GM03348 (cell line): ENCODE measurements around the gene USP26.
"Not testable (repeated sequence)": the region's sequence is repeated elsewhere in the genome, so short reads cannot be mapped to it uniquely, and the experiment has no call there.

Experiments used
- DNase-seq: peaks from one replicate; pipeline ENCODE4 v3.0.0; 2012; ENCODE audit warnings: low spot score

USP26 gene

GRCh38 chrX:133097031-133097430 lies at the start of gene USP26:
Gene USP26 (minus strand): TSS chrX:133097109. CDS start chrX:133028220, 68,889 bp downstream.
- DNase-seq, result no peak

GRCh38 chrX:133134282-133134681 lies 37.4 kb upstream of the USP26 start:
- no peak for DNase-seq

GRCh38 chrX:133120406-133120805 lies 23.5 kb upstream of the USP26 start:
- DNase-seq, result no peak

GRCh38 chrX:133094098-133094731 lies 2.7 kb downstream of the USP26 start:
- no peak for DNase-seq

- no peak for DNase-seq
Observed at GRCh38 chrX:133090236-133090809, 6.6 kb downstream of the USP26 start.

- DNase-seq, result no peak
Observed at GRCh38 chrX:133089411-133089810, 7.5 kb downstream of the USP26 start.

GRCh38 chrX:133085785-133086184 lies 11.1 kb downstream of the USP26 start:
- DNase-seq, result no peak

- not testable (repeated sequence) for DNase-seq
Observed at GRCh38 chrX:133085056-133085455, 11.9 kb downstream of the USP26 start.

GRCh38 chrX:133083899-133084298 lies 13.0 kb downstream of the USP26 start:
- no peak for DNase-seq

- no peak for DNase-seq
Observed at GRCh38 chrX:133081990-133082389, 14.9 kb downstream of the USP26 start.

- DNase-seq, result not testable (repeated sequence)
Observed at GRCh38 chrX:133077856-133078255, 19.1 kb downstream of the USP26 start.

- no peak for DNase-seq
Observed at GRCh38 chrX:133072566-133072965, 24.3 kb downstream of the USP26 start.

GRCh38 chrX:133068461-133068860 lies 28.4 kb downstream of the USP26 start:
- no peak for DNase-seq

- DNase-seq, result no peak
Observed at GRCh38 chrX:133056341-133056740, 40.6 kb downstream of the USP26 start.

GRCh38 chrX:133054761-133055405 lies 42.0 kb downstream of the USP26 start:
- DNase-seq, result no peak

GRCh38 chrX:133053861-133054598 lies 42.9 kb downstream of the USP26 start:
- DNase-seq, result no peak

GRCh38 chrX:133048751-133049150 lies 48.2 kb downstream of the USP26 start:
- DNase-seq, result no peak

GRCh38 chrX:133046601-133047000 lies 50.3 kb downstream of the USP26 start:
- no peak for DNase-seq

GRCh38 chrX:133045986-133046385 lies 50.9 kb downstream of the USP26 start:
- peak; percentile 16 for DNase-seq

GRCh38 chrX:133044145-133044786 lies 52.6 kb downstream of the USP26 start:
- DNase-seq, result not testable (repeated sequence)

- no peak for DNase-seq
Observed at GRCh38 chrX:133042260-133042659, 54.6 kb downstream of the USP26 start.

- no peak for DNase-seq
Observed at GRCh38 chrX:133033010-133033409, 63.9 kb downstream of the USP26 start.
